Upper lobe of left lung (tissue), 6 donors: ENCODE measurements around the gene GPR150. TPM values are rescaled to one million over a fixed set of nuclear protein-coding genes. Genes with fewer than 3 reads are reported as not detected.

Source experiments
- ATAC-seq, 2 donors: fragments of 200-7000 bp; cut with Tn5 transposase; one replicate each; pipeline ENCODE4 v1.9.1; 2022; ENCODE audit warnings: mild to moderate bottlenecking in 2 of 2, moderate library complexity in 2 of 2; ENCODE audit not compliant: low FRiP score in 2 of 2
- DNase-seq, 2 donors: peaks; one replicate each; pipeline ENCODE4 v3.0.0-alpha.2; 2019 to 2020
- H3K27ac ChIP-seq, 4 donors: fragments of 200-600 bp; sonication (generic); one replicate each; pipeline ENCODE4 v1.5.1; 2016 to 2019
- H3K27me3 ChIP-seq, 4 donors: fragments of 200-600 bp; sonication (generic); one replicate each; pipeline ENCODE4 v1.5.1; 2017 to 2019
- H3K36me3 ChIP-seq, 4 donors: fragments of 200-600 bp; sonication (generic); one replicate each; pipeline ENCODE4 v1.5.1; 2016 to 2019
- H3K4me1 ChIP-seq, 4 donors: fragments of 200-600 bp; sonication (generic); one replicate each; pipeline ENCODE4 v1.5.1; 2018 to 2019
- H3K4me3 ChIP-seq, 4 donors: fragments of 200-600 bp; sonication (generic); one replicate each; pipeline ENCODE4 v1.5.1; 2017 to 2019; ENCODE audit warnings: mild to moderate bottlenecking in 2 of 4, moderate library complexity in 1 of 4
- H3K9me3 ChIP-seq, 4 donors: fragments of 200-600 bp; sonication (generic); one replicate each; pipeline ENCODE4 v1.5.1; 2018 to 2019
- CTCF ChIP-seq, 6 experiments: fragments of 450-650 bp in 4 of 6; fragments of 200-600 bp in 2 of 6; sonication (generic) in 2 of 6; IDR thresholded peaks; one replicate each; pipeline ENCODE4 v1.5.1; 2016 to 2019; ENCODE audit warnings: antibody characterized with exemption in 6 of 6
- EP300 ChIP-seq, 4 donors: sonication (generic); formaldehyde crosslinking; IDR thresholded peaks; one replicate each; pipeline ENCODE4 v1.5.1; 2017; ENCODE audit warnings: antibody characterized with exemption in 4 of 4, control low read depth in 2 of 4
- POLR2A ChIP-seq, 4 donors: fragments of 450-650 bp; IDR thresholded peaks; one replicate each; pipeline ENCODE4 v1.5.1; 2016 to 2017; ENCODE audit warnings: antibody characterized with exemption in 4 of 4, mild to moderate bottlenecking in 2 of 4
- POLR2AphosphoS5 ChIP-seq, 2 donors: sonication (generic); formaldehyde crosslinking; IDR thresholded peaks; one replicate each; pipeline ENCODE4 v1.5.1; 2017; ENCODE audit warnings: antibody characterized with exemption in 2 of 2
- WGBS, 2 donors: methylation state at CpG; one replicate each; pipeline ENCODE4 v1.1.5; 2017 to 2018; 5-methylcytosine and 5-hydroxymethylcytosine counted together
- total RNA-seq, 6 donors: library from RNA; depleted of rRNA in 4 of 6; stranded (reverse); fragments of >200 nt in 4 of 6; gene quantifications; one replicate each; pipeline versions ENCODE4 v1.1.0 to v1.2.1, GENCODE V29; 2016 to 2021
- donor health status: DM: no; HTN: no; CAD: no; lungs with moderate emphysema.
- donor health status: DM: no; HTN: yes; CAD: no; lungs with severe emphysema.

Gene GPR150
- total RNA-seq, 6 donors from 2014 or later = 0.30 to 2.0 (median 0.74) TPM; not detected in 3

GRCh38 chr5:95652849-95653248, 33.0 kb downstream of the GPR150 start:
- Histone ChIP-seq H3K36me3 (no peaks in the 10 kb centered on the region), H3K27me3 (no peaks in the 10 kb centered on the region), H3K4me1 (peaks cover 0 to 7% (median under 1%) of the 10 kb centered on the region in 4 donors), H3K9me3 (no peaks in the 10 kb centered on the region), H3K4me3 (no peak overlapping the region), H3K27ac (no peak overlapping the region)
- no peak for TF ChIP-seq CTCF (IDR thresholded peaks at IDR 0.05)
- TF ChIP-seq POLR2A (IDR thresholded peaks at IDR 0.05) = no peak
- 94 to 100% methylated on average over 1 of the region's 1 CpG for WGBS, 2 donors
- no peak for ATAC-seq
- no peak for DNase-seq

- Histone ChIP-seq H3K36me3 (no peaks in the 10 kb centered on the region), H3K4me1 (no peaks in the 10 kb centered on the region), H3K4me3 (no peak overlapping the region), H3K27ac (no peak overlapping the region), H3K9me3 (no peaks in the 10 kb centered on the region), H3K27me3 (no peaks in the 10 kb centered on the region)
- WGBS, 2 donors = 97 to 98% methylated on average over 3 of the region's 3 CpGs
- TF ChIP-seq CTCF (IDR thresholded peaks at IDR 0.05) = no peak
- TF ChIP-seq POLR2A (IDR thresholded peaks at IDR 0.05) = no peak
- no peak for TF ChIP-seq EP300 (IDR thresholded peaks at IDR 0.05)
- no peak for TF ChIP-seq POLR2AphosphoS5 (IDR thresholded peaks at IDR 0.05)
- DNase-seq = no peak
- ATAC-seq = no peak
Observed at GRCh38 chr5:95654196-95654595, 34.3 kb downstream of the GPR150 start.

GRCh38 chr5:95655575-95655974, 35.7 kb downstream of the GPR150 start:
- ATAC-seq = no peak
- H3K27ac ChIP-seq = no peak overlapping the region
- no peaks in the 10 kb centered on the region for H3K36me3 ChIP-seq
- TF ChIP-seq POLR2AphosphoS5 (IDR thresholded peaks at IDR 0.05) (no peak), CTCF (IDR thresholded peaks at IDR 0.05) (no peak), POLR2A (IDR thresholded peaks at IDR 0.05) (no peak), EP300 (IDR thresholded peaks at IDR 0.05) (no peak)
- 70 to 85% methylated on average over 1 of the region's 1 CpG for WGBS, 2 donors
- no peaks in the 10 kb centered on the region for H3K9me3 ChIP-seq
- H3K27me3 ChIP-seq = no peaks in the 10 kb centered on the region
- no peak for DNase-seq
- H3K4me3 ChIP-seq = no peak overlapping the region
- no peaks in the 10 kb centered on the region for H3K4me1 ChIP-seq

- H3K4me3 ChIP-seq = no peak overlapping the region
- peaks cover 0 to 8% (median 4%) of the 10 kb centered on the region in 4 donors for H3K4me1 ChIP-seq
- no peak for TF ChIP-seq CTCF (IDR thresholded peaks at IDR 0.05)
- no peak for TF ChIP-seq POLR2A (IDR thresholded peaks at IDR 0.05)
- TF ChIP-seq POLR2AphosphoS5 (IDR thresholded peaks at IDR 0.05) = no peak
- TF ChIP-seq EP300 (IDR thresholded peaks at IDR 0.05) = no peak
- H3K9me3 ChIP-seq = no peaks in the 10 kb centered on the region
- DNase-seq (no peak), ATAC-seq (no peak)
- no peaks in the 10 kb centered on the region for H3K36me3 ChIP-seq
- H3K27ac ChIP-seq = no peak overlapping the region
- WGBS, 2 donors = 88 to 93% methylated on average over 2 of the region's 2 CpGs
- no peaks in the 10 kb centered on the region for H3K27me3 ChIP-seq
Observed at GRCh38 chr5:95660060-95660459, 40.2 kb downstream of the GPR150 start.

- no peak for TF ChIP-seq POLR2A (IDR thresholded peaks at IDR 0.05)
- TF ChIP-seq CTCF (IDR thresholded peaks at IDR 0.05) = no peak
- no peak for TF ChIP-seq POLR2AphosphoS5 (IDR thresholded peaks at IDR 0.05)
- TF ChIP-seq EP300 (IDR thresholded peaks at IDR 0.05) = no peak
- ATAC-seq = no peak
- Histone ChIP-seq H3K27ac (no peak overlapping the region), H3K36me3 (no peaks in the 10 kb centered on the region), H3K4me1 (peaks cover 0 to 8% (median 4%) of the 10 kb centered on the region in 4 donors), H3K4me3 (no peak overlapping the region), H3K27me3 (no peaks in the 10 kb centered on the region), H3K9me3 (no peaks in the 10 kb centered on the region)
- DNase-seq = no peak
Observed at GRCh38 chr5:95662946-95663345, 43.1 kb downstream of the GPR150 start.
